SW 1271 (cell line): Measurements from ENCODE around the gene CCND1.
"Not testable (repeated sequence)": the region's sequence is repeated elsewhere in the genome, so short reads cannot be mapped to it uniquely, and the experiment has no call there.

Experiments
- DNase-seq, 2 experiments: peaks; one replicate each; lab custom pipeline; 2025; lab: John Stamatoyannopoulos, UW

CCND1 gene

GRCh38 chr11:69666261-69666660, 25.3 kb downstream of the CCND1 start:
- no peak for DNase-seq

- no peak for DNase-seq
Measured at GRCh38 chr11:69666752-69667536, 26.0 kb downstream of the CCND1 start.

- DNase-seq, result no peak
Measured at GRCh38 chr11:69667619-69668604, 27.0 kb downstream of the CCND1 start.

- no peak for DNase-seq
Measured at GRCh38 chr11:69669486-69669885, 28.5 kb downstream of the CCND1 start.

GRCh38 chr11:69670158-69670845, 29.3 kb downstream of the CCND1 start:
- DNase-seq, result peak; percentile 40 to 80

- DNase-seq, result no peak
Measured at GRCh38 chr11:69671734-69672465, 30.9 kb downstream of the CCND1 start.

GRCh38 chr11:69674267-69674885, 33.4 kb downstream of the CCND1 start:
- no peak for DNase-seq

- DNase-seq, result peak; percentile 88 to 95
Measured at GRCh38 chr11:69674886-69675714, 34.1 kb downstream of the CCND1 start, which contains the start of gene LTO1. Gene LTO1, minus strand, starts transcription at chr11:69675353. Its CDS starts 114 bp downstream, at chr11:69675239.

- DNase-seq, result no peak
Measured at GRCh38 chr11:69677749-69678148, 36.8 kb downstream of the CCND1 start.

- DNase-seq, result no peak
Measured at GRCh38 chr11:69680688-69681087, 39.7 kb downstream of the CCND1 start.

GRCh38 chr11:69682221-69682620, 41.3 kb downstream of the CCND1 start:
- DNase-seq, result no peak

GRCh38 chr11:69682681-69683326, 41.8 kb downstream of the CCND1 start:
- DNase-seq, result no peak

- DNase-seq, result peak in 1 of 2 experiments; percentile 22
Measured at GRCh38 chr11:69683764-69684333, 42.9 kb downstream of the CCND1 start.

GRCh38 chr11:69684651-69685050, 43.7 kb downstream of the CCND1 start:
- no peak for DNase-seq

GRCh38 chr11:69685348-69685747, 44.4 kb downstream of the CCND1 start:
- no peak for DNase-seq

- DNase-seq, result no peak
Measured at GRCh38 chr11:69686452-69686851, 45.5 kb downstream of the CCND1 start.

GRCh38 chr11:69686856-69687255, 45.9 kb downstream of the CCND1 start:
- DNase-seq, result no peak

GRCh38 chr11:69687969-69688771, 47.2 kb downstream of the CCND1 start:
- DNase-seq, result not testable (repeated sequence)
